ENCODE data around the gene PDE11A. TPM values are rescaled to one million over a fixed set of nuclear protein-coding genes. Genes with fewer than 3 reads are reported as not detected.

PDE11A gene
- total and polyA plus RNA-seq, 2 of the 8 experiments (the other 6 are each of a cell fraction or from before 2014, with no cell fraction given), result 0.19 to 0.23 TPM

DNA sequence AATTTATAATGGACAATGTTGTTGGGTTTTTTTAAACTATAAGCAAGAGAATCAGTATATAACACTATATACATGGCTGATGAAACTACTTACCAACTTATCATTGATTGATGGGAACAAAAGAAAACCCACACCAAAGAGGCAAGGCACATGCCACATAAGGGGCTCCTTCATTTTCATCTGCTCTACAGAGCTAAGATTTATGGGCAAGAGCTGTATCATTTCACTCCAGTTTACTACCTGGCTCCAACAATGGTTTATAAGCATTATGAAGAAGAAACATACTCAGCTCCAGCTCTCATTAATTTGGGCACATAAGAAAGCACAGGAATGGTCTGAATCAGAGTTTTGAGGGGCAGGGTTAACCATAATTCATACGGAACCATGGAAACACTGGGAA, 396.8 kb downstream of the PDE11A start:
- Histone ChIP-seq H3K23me2 (ENCODE audit: low read depth, low read length) (0 out of 2 replicates have a peak, but pooled peaks cover 2% of the 10 kb centered on the region), H3K79me1 (ENCODE audit: low read depth, low read length) (no peaks in the 10 kb centered on the region), H4K8ac (ENCODE audit: extremely low read depth, insufficient read depth, low read length) (no peak overlapping the region), H3K79me2 (ENCODE audit: control insufficient read depth in 1 of 2, insufficient read depth in 2 of 2, low read length in 2 of 2) (no peaks in the 10 kb centered on the region), H3K4ac (replicated peaks; ENCODE audit: insufficient read length, low read depth, low read length) (no peak overlapping the region), H2BK15ac (ENCODE audit: low read length) (no peak overlapping the region), H3K9me3 (ENCODE audit: insufficient read depth in 2 of 2, low read depth in 1 of 2, low read length in 1 of 2) (no peaks in the 10 kb centered on the region), H2BK120ac (replicated peaks; ENCODE audit: low read depth, low read length) (no peak overlapping the region), H3K27ac (ENCODE audit: low read depth, low read length) (no peak overlapping the region), H3K9ac (replicated peaks in 1 of 4; ENCODE audit: extremely low read depth in 1 of 4, low read depth in 3 of 4, low read length in 3 of 4) (no peak overlapping the region), H3K23ac (ENCODE audit: insufficient read length) (no peak overlapping the region), H3K4me3 (ENCODE audit: extremely low read depth in 1 of 4, insufficient read depth in 2 of 4, low read depth in 3 of 4, low read length in 4 of 4) (no peak overlapping the region), H4K5ac (ENCODE audit: insufficient read length, low read depth, low read length) (no peak overlapping the region), H3K36me3 (ENCODE audit: control insufficient read depth in 2 of 4, insufficient read depth in 4 of 4, low read length in 3 of 4) (no peaks in the 10 kb centered on the region), H3K4me1 (replicated peaks in 1 of 4; ENCODE audit: control insufficient read depth in 3 of 4, insufficient read depth in 4 of 4, low read length in 3 of 4) (no peaks in the 10 kb centered on the region), H4K20me1 (replicated peaks in 1 of 2; ENCODE audit: control insufficient read depth in 1 of 2, insufficient read depth in 2 of 2, low read length in 2 of 2) (no peaks in the 10 kb centered on the region), H2AFZ (ENCODE audit: low read length) (no peak overlapping the region), H3K4me2 (ENCODE audit: insufficient read depth in 1 of 2, low read depth in 2 of 2, low read length in 2 of 2) (no peak overlapping the region), H2BK20ac (ENCODE audit: low read length) (no peak overlapping the region), H2AK5ac (ENCODE audit: low read depth, low read length) (no peak overlapping the region), H3K14ac (ENCODE audit: insufficient read length) (no peak overlapping the region), H3K27me3 (replicated peaks in 1 of 4; ENCODE audit: control insufficient read depth in 3 of 4, extremely low read depth in 1 of 4, insufficient read depth in 3 of 4, low read length in 3 of 4) (peaks cover 4 to 17% (median 15%) of the 10 kb centered on the region in 4 experiments; a peak in 5 of 7 replicates), H3K56ac (replicated peaks; ENCODE audit: insufficient read length, low read depth, low read length) (no peak overlapping the region), H3K18ac (ENCODE audit: extremely low read depth, low read length) (no peak overlapping the region), H2BK5ac (ENCODE audit: low read depth, low read length) (no peak overlapping the region), H4K91ac (replicated peaks; ENCODE audit: insufficient read length, low read length) (no peak overlapping the region), H2BK12ac (ENCODE audit: low read depth, low read length) (no peak overlapping the region)
- FAIRE-seq (no peak), DNase-seq (ENCODE audit: low read depth in 1 of 2, low spot score in 2 of 2) (no peak)
- ChIA-PET POLR2A (ENCODE audit: partially characterized antibody) (no interaction called here), CTCF (ENCODE audit: partially characterized antibody) (interaction anchor here (0.5 to 2.7 kb wide), 7 partner anchors 10 to 1548 kb away, joined by 3 to 9 read pairs (median 4); no protein-coding TSS in a partner anchor)
- 86% methylated on average over 1 of the region's 1 CpG; no CpG with 5 or more reads in 1 of the 2 experiments for WGBS, 2 experiments (ENCODE audit: extremely low coverage in 1 of 2, insufficient coverage in 1 of 2, insufficient read length in 1 of 2, insufficient replicate concordance in 2 of 2, low coverage in 1 of 2, low lambda C conversion rate in 2 of 2, missing lambda C conversion rate in 1 of 2)
- no peak for TF ChIP-seq GABPA (IDR thresholded peaks at IDR 0.05; ENCODE audit: borderline replicate concordance, insufficient read depth, low read length)
- TF ChIP-seq TAF7 (optimal IDR thresholded peaks at IDR 0.05; ENCODE audit: borderline replicate concordance, low read depth, low read length), result no peak
- no peak for TF ChIP-seq PHF8 (conservative IDR thresholded peaks at IDR 0.05; ENCODE audit: low read depth, low read length)
- no peak for TF ChIP-seq JUND (IDR thresholded peaks at IDR 0.05; ENCODE audit: low read length)
- TF ChIP-seq BRCA1 (IDR thresholded peaks at IDR 0.05; ENCODE audit: low read depth, low read length), result no peak
- no peak for TF ChIP-seq USF2 (IDR thresholded peaks at IDR 0.05; ENCODE audit: low read length)
- no peak for TF ChIP-seq NANOG (IDR thresholded peaks at IDR 0.05; ENCODE audit: insufficient read depth, low read depth, low read length, poor library complexity, severe bottlenecking)
- no peak for TF ChIP-seq CHD2 (IDR thresholded peaks at IDR 0.05; ENCODE audit: low read length)
- no peak for TF ChIP-seq POLR2AphosphoS5 (IDR thresholded peaks at IDR 0.05; ENCODE audit: low read depth, low read length)
- no peak for TF ChIP-seq YY1 (IDR thresholded peaks at IDR 0.05; ENCODE audit: low read depth, low read length)
- TF ChIP-seq CBX8 (IDR thresholded peaks at IDR 0.05; ENCODE audit: borderline replicate concordance, low read depth, low read length), result no peak
- no peak for TF ChIP-seq CBX5 (IDR thresholded peaks at IDR 0.05; ENCODE audit: low read depth, low read length)
- no peak for TF ChIP-seq MAX (IDR thresholded peaks at IDR 0.05)

Data from H1 (cell line).